ENCODE results near the gene SEMA7A. TPM values are rescaled to one million over a fixed set of nuclear protein-coding genes. Genes with fewer than 3 reads are reported as not detected.

The SEMA7A gene
- total and polyA plus RNA-seq, 3 donors from 2014 or later: 80.7 to 220 (median 217) TPM

GRCh38 chr15:74468341-74469032 is 34.7 kb upstream of the SEMA7A start:
- WGBS, 2 donors: 93 to 94% methylated on average over 6 of the region's 6 CpGs
- DNase-seq: no peak

GRCh38 chr15:74466570-74466969 is 32.8 kb upstream of the SEMA7A start:
- Histone ChIP-seq H3K36me3 (ENCODE audit: low read depth, missing control alignments) (no peaks in the 10 kb centered on the region), H3K9me3 (no peaks in the 10 kb centered on the region), H3K27me3 (no peaks in the 10 kb centered on the region), H3K4me3 (no peak overlapping the region), H3K27ac (no peak overlapping the region), H3K4me1 (no peaks in the 10 kb centered on the region)
- no peak for TF ChIP-seq CTCF (IDR thresholded peaks at IDR 0.05)
- TF ChIP-seq POLR2A (IDR thresholded peaks at IDR 0.05): no peak
- DNase-seq: no peak
- 94 to 96% methylated on average over 1 of the region's 1 CpG for WGBS, 2 donors
- intact Hi-C loops (cut with DNase I; ENCODE audit: low total_unique reads): no loop called here

More at GRCh38 chr15:74468341-74469032, 34.7 kb upstream of the SEMA7A start:
- intact Hi-C loops (cut with DNase I; ENCODE audit: low total_unique reads): no loop called here
- no peak overlapping the region for H3K27ac ChIP-seq
- H3K36me3 ChIP-seq (ENCODE audit: low read depth, missing control alignments): no peaks in the 10 kb centered on the region
- TF ChIP-seq POLR2A (IDR thresholded peaks at IDR 0.05) (no peak), CTCF (IDR thresholded peaks at IDR 0.05) (no peak)
- no peaks in the 10 kb centered on the region for H3K27me3 ChIP-seq
- no peak overlapping the region for H3K4me3 ChIP-seq
- no peaks in the 10 kb centered on the region for H3K4me1 ChIP-seq
- no peaks in the 10 kb centered on the region for H3K9me3 ChIP-seq

- Histone ChIP-seq H3K27me3 (no peaks in the 10 kb centered on the region), H3K4me1 (peaks cover 5% of the 10 kb centered on the region), H3K4me3 (no peak overlapping the region), H3K36me3 (ENCODE audit: low read depth, missing control alignments) (no peaks in the 10 kb centered on the region), H3K9me3 (no peaks in the 10 kb centered on the region), H3K27ac (no peak overlapping the region)
- no peak for DNase-seq
- intact Hi-C loops (cut with DNase I; ENCODE audit: low total_unique reads): no loop called here
- TF ChIP-seq POLR2A (IDR thresholded peaks at IDR 0.05) (no peak), CTCF (IDR thresholded peaks at IDR 0.05) (no peak)
- 88 to 96% methylated on average over 2 of the region's 2 CpGs for WGBS, 2 donors
Measured at GRCh38 chr15:74464897-74465296, 31.1 kb upstream of the SEMA7A start.

- TF ChIP-seq POLR2A (IDR thresholded peaks at IDR 0.05) (no peak), CTCF (IDR thresholded peaks at IDR 0.05) (no peak)
- intact Hi-C loops (cut with DNase I; ENCODE audit: low total_unique reads): no loop called here
- Histone ChIP-seq H3K27ac (no peak overlapping the region), H3K36me3 (ENCODE audit: low read depth, missing control alignments) (no peaks in the 10 kb centered on the region), H3K9me3 (no peaks in the 10 kb centered on the region), H3K27me3 (no peaks in the 10 kb centered on the region), H3K4me3 (no peak overlapping the region), H3K4me1 (peaks cover 5% of the 10 kb centered on the region)
- WGBS, 2 donors: 70 to 92% methylated on average over 2 of the region's 2 CpGs
- no peak for DNase-seq
Measured at GRCh38 chr15:74464216-74464615, 30.5 kb upstream of the SEMA7A start.

GRCh38 chr15:74463634-74464033 is 29.9 kb upstream of the SEMA7A start:
- no peak for DNase-seq
- TF ChIP-seq CTCF (IDR thresholded peaks at IDR 0.05): no peak
- no peak for TF ChIP-seq POLR2A (IDR thresholded peaks at IDR 0.05)
- intact Hi-C loops (cut with DNase I; ENCODE audit: low total_unique reads): no loop called here
- Histone ChIP-seq H3K4me1 (peaks cover 5% of the 10 kb centered on the region), H3K27ac (no peak overlapping the region), H3K4me3 (no peak overlapping the region), H3K9me3 (no peaks in the 10 kb centered on the region), H3K36me3 (ENCODE audit: low read depth, missing control alignments) (no peaks in the 10 kb centered on the region), H3K27me3 (no peaks in the 10 kb centered on the region)
